Measurements from ENCODE around the gene NCOA7.
A peak's percentile ranks its signal among the peaks of the same experiment; 100 is the strongest.

Gene NCOA7

GRCh38 chr6:125779924-125780539 is 10.7 kb upstream of the NCOA7 start:
- H3K9me3 ChIP-seq (ENCODE audit: insufficient read depth, low read length) = no peaks in the 10 kb centered on the region
- TF ChIP-seq YY1 (IDR thresholded peaks at IDR 0.05; ENCODE audit: insufficient read depth, insufficient read length) (no peak), ZNF274 (IDR thresholded peaks at IDR 0.05; ENCODE audit: low read depth, low read length) (no peak), SUZ12 (IDR thresholded peaks at IDR 0.05; ENCODE audit: extremely low read depth, insufficient read depth, insufficient read length) (no peak)
- H3K9ac ChIP-seq (ENCODE audit: insufficient read length, low read depth) = peak overlapping the region; percentile 63

GRCh38 chr6:125780540-125781313 is 10.0 kb upstream of the NCOA7 start:
- H3K36me3 ChIP-seq (ENCODE audit: insufficient read depth, insufficient read length, low read length) = no peaks in the 10 kb centered on the region
- DNase-seq (ENCODE audit: low read depth, low spot score) = no peak
- TF ChIP-seq SUZ12 (IDR thresholded peaks at IDR 0.05; ENCODE audit: extremely low read depth, insufficient read depth, insufficient read length) (no peak), YY1 (IDR thresholded peaks at IDR 0.05; ENCODE audit: insufficient read depth, insufficient read length) (no peak), ZNF274 (IDR thresholded peaks at IDR 0.05; ENCODE audit: low read depth, low read length) (no peak)
- no peaks in the 10 kb centered on the region for H3K9me3 ChIP-seq (ENCODE audit: insufficient read depth, low read length)
- peak overlapping the region; percentile 63 for H3K9ac ChIP-seq (ENCODE audit: insufficient read length, low read depth)
- H3K4me1 ChIP-seq (ENCODE audit: insufficient read depth, insufficient read length) = no peaks in the 10 kb centered on the region
- H3K4me3 ChIP-seq (ENCODE audit: insufficient read length, low read depth) = peak overlapping the region; percentile 65
- no peaks in the 10 kb centered on the region for H3K27me3 ChIP-seq (ENCODE audit: insufficient read depth, insufficient read length)

More at GRCh38 chr6:125779924-125780539, 10.7 kb upstream of the NCOA7 start:
- DNase-seq (ENCODE audit: low read depth, low spot score) = no peak
- H3K4me3 ChIP-seq (ENCODE audit: insufficient read length, low read depth) = peak overlapping the region; percentile 65
- H3K36me3 ChIP-seq (ENCODE audit: insufficient read depth, insufficient read length, low read length) = no peaks in the 10 kb centered on the region
- no peaks in the 10 kb centered on the region for H3K4me1 ChIP-seq (ENCODE audit: insufficient read depth, insufficient read length)
- no peaks in the 10 kb centered on the region for H3K27me3 ChIP-seq (ENCODE audit: insufficient read depth, insufficient read length)

DNA sequence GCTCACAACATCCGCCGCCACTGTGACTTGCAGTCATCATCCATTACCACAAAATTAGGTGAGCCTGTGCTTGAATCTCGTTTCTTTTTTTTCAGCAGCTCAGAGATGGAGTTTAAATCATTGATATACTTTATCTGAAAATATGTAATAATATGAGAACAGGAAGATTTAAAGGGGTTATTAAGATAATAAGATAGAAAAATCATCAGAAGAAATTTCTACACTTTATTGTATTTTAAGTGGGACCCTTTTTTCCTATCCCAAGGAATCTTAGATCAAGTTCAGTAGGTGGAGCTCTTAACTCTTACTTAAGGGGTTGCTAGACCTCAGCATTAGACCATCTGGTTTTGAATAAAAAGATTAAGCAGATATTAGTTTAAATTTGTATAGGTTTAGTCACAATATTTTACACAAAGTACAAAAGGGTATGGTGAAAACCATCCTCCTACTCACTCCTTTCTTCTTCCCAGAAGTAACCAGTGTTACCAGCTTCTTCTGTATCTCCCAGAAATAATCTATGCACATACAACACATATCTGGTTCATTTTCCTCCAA is 9.4 kb upstream of the NCOA7 start:
- TF ChIP-seq YY1 (IDR thresholded peaks at IDR 0.05; ENCODE audit: insufficient read depth, insufficient read length) = no peak
- TF ChIP-seq ZNF274 (IDR thresholded peaks at IDR 0.05; ENCODE audit: low read depth, low read length) = no peak
- TF ChIP-seq SUZ12 (IDR thresholded peaks at IDR 0.05; ENCODE audit: extremely low read depth, insufficient read depth, insufficient read length) = no peak
- H3K4me3 ChIP-seq (ENCODE audit: insufficient read length, low read depth) = peak overlapping the region; percentile 65
- H3K9ac ChIP-seq (ENCODE audit: insufficient read length, low read depth) = peak overlapping the region; percentile 63
- no peaks in the 10 kb centered on the region for H3K4me1 ChIP-seq (ENCODE audit: insufficient read depth, insufficient read length)
- no peaks in the 10 kb centered on the region for H3K9me3 ChIP-seq (ENCODE audit: insufficient read depth, low read length)
- no peaks in the 10 kb centered on the region for H3K27me3 ChIP-seq (ENCODE audit: insufficient read depth, insufficient read length)
- DNase-seq (ENCODE audit: low read depth, low spot score) = no peak
- H3K36me3 ChIP-seq (ENCODE audit: insufficient read depth, insufficient read length, low read length) = no peaks in the 10 kb centered on the region

- Histone ChIP-seq H3K36me3 (ENCODE audit: insufficient read depth, insufficient read length, low read length) (no peaks in the 10 kb centered on the region), H3K27me3 (ENCODE audit: insufficient read depth, insufficient read length) (no peaks in the 10 kb centered on the region), H3K9ac (ENCODE audit: insufficient read length, low read depth) (no peak overlapping the region), H3K4me3 (ENCODE audit: insufficient read length, low read depth) (no peak overlapping the region), H3K4me1 (ENCODE audit: insufficient read depth, insufficient read length) (no peaks in the 10 kb centered on the region), H3K9me3 (ENCODE audit: insufficient read depth, low read length) (no peaks in the 10 kb centered on the region)
- no peak for DNase-seq (ENCODE audit: low read depth, low spot score)
- TF ChIP-seq YY1 (IDR thresholded peaks at IDR 0.05; ENCODE audit: insufficient read depth, insufficient read length) (no peak), SUZ12 (IDR thresholded peaks at IDR 0.05; ENCODE audit: extremely low read depth, insufficient read depth, insufficient read length) (no peak), ZNF274 (IDR thresholded peaks at IDR 0.05; ENCODE audit: low read depth, low read length) (no peak)
These were observed 6.4 kb upstream of the NCOA7 start for GRCh38 chr6:125784365-125784764.

- no peaks in the 10 kb centered on the region for H3K36me3 ChIP-seq (ENCODE audit: insufficient read depth, insufficient read length, low read length)
- no peak for TF ChIP-seq YY1 (IDR thresholded peaks at IDR 0.05; ENCODE audit: insufficient read depth, insufficient read length)
- TF ChIP-seq ZNF274 (IDR thresholded peaks at IDR 0.05; ENCODE audit: low read depth, low read length) = no peak
- no peak for TF ChIP-seq SUZ12 (IDR thresholded peaks at IDR 0.05; ENCODE audit: extremely low read depth, insufficient read depth, insufficient read length)
- H3K9me3 ChIP-seq (ENCODE audit: insufficient read depth, low read length) = no peaks in the 10 kb centered on the region
- no peaks in the 10 kb centered on the region for H3K4me1 ChIP-seq (ENCODE audit: insufficient read depth, insufficient read length)
- DNase-seq (ENCODE audit: low read depth, low spot score) = no peak
- no peaks in the 10 kb centered on the region for H3K27me3 ChIP-seq (ENCODE audit: insufficient read depth, insufficient read length)
- H3K9ac ChIP-seq (ENCODE audit: insufficient read length, low read depth) = no peak overlapping the region
- H3K4me3 ChIP-seq (ENCODE audit: insufficient read length, low read depth) = no peak overlapping the region
These were observed 3.0 kb upstream of the NCOA7 start for GRCh38 chr6:125787791-125788190.

DNA sequence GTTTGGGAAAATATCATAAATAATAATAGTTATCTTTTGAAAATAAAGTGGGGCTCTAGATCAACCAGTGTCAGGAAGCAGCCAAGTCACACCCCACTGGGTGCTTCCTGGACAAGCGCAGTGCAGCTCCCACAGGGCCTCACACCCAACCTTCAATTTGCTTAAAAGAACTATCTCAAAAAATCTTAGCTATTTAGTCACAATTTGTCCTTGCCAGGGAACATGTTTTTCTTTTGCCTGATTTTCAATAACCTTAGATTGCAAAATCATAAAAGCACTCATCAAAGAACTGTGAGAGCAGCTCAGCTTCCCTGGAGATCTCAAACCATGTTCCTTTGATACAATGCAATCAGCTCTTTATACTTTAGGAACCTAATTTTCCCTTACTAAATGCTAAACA is 1.6 kb upstream of the NCOA7 start:
- Histone ChIP-seq H3K36me3 (ENCODE audit: insufficient read depth, insufficient read length, low read length) (no peaks in the 10 kb centered on the region), H3K27me3 (ENCODE audit: insufficient read depth, insufficient read length) (no peaks in the 10 kb centered on the region), H3K9ac (ENCODE audit: insufficient read length, low read depth) (no peak overlapping the region), H3K4me1 (ENCODE audit: insufficient read depth, insufficient read length) (no peaks in the 10 kb centered on the region), H3K9me3 (ENCODE audit: insufficient read depth, low read length) (no peaks in the 10 kb centered on the region), H3K4me3 (ENCODE audit: insufficient read length, low read depth) (no peak overlapping the region)
- DNase-seq (ENCODE audit: low read depth, low spot score) = no peak
- TF ChIP-seq YY1 (IDR thresholded peaks at IDR 0.05; ENCODE audit: insufficient read depth, insufficient read length) (no peak), ZNF274 (IDR thresholded peaks at IDR 0.05; ENCODE audit: low read depth, low read length) (no peak), SUZ12 (IDR thresholded peaks at IDR 0.05; ENCODE audit: extremely low read depth, insufficient read depth, insufficient read length) (no peak)
